ENCODE data around the gene ZC3H4. TPM values are rescaled to one million over a fixed set of nuclear protein-coding genes. Genes with fewer than 3 reads are reported as not detected.
"Not testable (repeated sequence)": the region's sequence is repeated elsewhere in the genome, so short reads cannot be mapped to it uniquely, and the experiment has no call there.

ZC3H4 gene
- total RNA-seq, 1 experiment from 2014 or later = 10.1 TPM

DNA sequence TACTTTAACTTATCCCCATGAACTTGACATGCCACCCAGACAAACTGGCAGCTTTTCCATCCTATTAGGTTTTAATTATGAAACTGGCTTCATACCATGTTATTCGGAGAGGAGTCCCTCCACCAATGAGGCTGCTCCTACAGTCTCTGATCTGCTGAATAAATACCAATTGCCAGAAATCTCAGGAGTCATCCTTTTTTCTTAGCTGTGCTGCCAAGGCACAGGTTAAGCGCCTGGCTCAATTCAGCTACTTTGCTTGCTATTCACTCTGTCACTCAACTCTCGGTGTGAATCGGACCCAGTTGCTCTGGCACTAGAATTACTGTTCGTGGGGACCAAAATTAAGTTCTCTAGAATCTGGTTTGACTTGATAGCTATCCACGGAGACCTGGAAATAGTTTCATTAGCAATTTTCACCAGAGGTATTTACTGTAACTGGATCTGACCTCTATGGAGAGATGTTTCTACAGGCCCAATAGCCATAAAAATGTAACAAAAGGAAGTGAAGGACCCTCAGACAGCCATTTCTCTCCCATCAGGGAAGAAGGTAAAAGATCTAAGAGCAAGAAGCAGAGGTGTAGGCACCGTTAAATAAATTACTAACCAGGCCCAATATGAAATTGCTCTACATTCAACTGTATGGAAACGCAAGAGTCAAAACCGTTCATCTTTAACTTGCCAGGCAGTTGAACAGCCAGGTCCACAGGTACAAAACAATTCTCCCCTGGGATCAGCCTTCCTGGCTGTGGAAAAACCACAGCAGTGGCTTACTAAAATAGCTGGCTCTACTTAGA is 5.4 kb downstream of the ZC3H4 start:
- DNase-seq (ENCODE audit: low spot score) = no peak

DNA sequence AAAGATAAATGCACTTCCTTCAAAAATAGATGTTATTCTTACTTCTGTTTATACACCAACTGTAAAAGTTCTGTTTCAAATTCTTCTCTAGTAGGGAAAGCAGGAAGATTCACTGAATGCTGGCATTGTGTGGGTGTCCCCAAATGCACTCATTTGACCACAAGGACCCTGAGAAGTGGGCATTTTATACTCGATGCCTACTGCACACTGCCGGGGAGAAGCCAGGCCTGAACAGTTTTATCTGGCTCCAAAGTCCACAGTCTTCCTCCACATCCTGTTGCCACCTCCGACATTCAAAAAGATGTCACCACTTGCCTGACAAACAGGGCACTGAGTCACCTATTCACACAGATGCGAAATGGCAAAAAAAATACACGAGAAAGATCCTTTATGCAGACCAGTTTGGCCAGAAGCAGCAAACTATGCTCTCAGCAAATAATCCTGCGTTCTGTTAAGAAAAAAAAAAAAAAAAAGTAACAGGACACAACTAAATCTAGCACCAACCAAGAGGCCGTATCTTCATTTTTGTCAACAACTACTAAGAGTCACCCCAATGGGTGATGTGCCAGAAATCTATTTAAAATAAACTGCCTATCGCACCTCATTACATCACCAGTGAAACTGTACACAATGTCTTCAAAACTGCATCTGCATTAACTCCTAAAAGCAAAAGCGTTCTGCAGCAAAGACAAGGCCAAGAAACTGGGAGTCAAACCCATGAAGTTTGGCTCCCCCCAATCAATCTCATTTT is 6.2 kb downstream of the ZC3H4 start:
- no peak for DNase-seq (ENCODE audit: low spot score)

DNA sequence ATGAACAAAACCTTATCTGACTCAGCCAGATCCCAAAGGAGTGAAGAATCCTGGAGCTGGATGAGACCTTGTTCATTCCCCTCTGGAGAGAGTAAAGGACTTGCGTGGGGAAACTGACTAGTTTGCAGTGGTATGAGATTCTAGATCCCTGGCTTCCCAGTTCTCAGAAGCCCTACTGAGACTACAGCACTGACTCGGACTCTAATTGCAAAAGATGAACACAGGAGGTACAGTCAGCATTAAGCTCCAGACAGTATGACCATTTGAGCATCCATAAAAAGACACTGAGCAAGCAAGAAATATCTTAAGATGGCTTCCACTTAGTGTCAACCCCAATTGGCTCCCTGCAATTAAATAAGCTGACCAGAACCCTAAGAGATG is 6.8 kb downstream of the ZC3H4 start:
- no peak for DNase-seq (ENCODE audit: low spot score)

DNA sequence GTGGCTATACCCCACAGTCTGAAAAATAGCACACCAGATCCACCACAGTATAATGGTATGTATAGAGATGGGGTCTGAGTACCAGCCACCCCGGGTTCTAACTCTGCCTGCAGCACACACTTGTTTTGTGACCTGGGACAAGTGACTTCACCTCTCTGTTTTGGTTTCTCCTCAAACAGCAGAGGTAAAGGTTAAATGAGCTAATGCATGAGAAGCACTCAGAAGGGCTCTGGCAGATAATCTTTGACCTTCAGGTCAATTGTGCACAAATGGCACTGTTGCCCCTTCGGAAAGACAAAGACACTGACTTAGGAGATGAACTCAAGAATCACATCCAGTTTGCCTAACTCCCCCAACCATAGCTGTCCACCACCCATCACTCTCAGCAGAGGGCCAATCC is 7.7 kb downstream of the ZC3H4 start:
- no peak for DNase-seq (ENCODE audit: low spot score)

DNA sequence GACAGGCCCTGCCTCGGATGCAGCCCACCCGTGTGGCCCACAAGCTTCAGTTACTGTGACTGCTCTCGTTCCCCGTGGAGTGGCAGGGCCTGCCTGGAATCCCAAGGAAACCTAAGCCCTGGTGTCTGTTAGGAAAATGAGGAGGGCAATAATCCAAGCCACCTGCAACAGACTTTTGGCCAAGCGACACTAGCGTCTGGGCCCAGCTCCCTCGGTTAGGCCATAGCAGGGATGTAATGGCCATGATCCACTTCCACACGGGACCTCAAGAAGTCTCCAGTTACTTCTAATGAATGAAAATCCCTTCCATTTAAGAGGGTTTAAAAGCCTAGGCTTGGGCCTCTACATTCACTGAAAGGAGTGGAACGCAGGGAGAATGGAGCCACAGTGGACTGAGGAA is 8.9 kb downstream of the ZC3H4 start:
- no peak for DNase-seq (ENCODE audit: low spot score)

DNA sequence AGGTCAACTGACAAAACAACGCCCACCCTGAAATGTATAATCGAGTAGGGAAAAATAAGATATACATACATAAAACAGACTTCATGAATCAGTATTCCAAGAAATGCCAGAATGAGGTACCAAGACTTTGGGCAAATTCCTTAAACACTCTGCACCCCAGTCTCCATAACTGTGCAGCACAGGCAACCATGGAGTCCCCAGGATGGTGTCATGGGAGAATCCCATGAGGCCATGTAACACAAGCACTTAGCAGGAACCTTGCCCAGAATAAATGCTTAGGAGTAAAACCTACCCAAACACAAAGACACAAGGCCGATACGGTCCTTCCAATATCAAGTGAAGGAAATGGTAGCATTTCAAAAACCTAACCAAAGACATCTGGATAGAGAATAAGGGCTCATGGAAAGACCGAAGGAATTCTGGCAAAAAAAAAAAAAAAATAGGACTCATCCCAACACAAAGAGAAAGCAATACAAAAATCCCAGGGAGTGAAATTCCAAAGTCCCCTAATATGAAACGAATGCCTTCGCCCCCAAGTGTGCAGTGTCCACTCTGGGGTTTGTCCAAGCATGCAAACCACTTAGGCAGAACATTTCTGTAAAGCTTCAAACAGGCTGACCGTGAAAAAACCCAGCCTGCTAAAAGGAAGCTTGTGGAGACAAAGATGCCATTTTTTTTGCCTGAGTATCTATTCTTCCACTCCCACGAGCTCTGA is 11.1 kb downstream of the ZC3H4 start:
- no peak for DNase-seq (ENCODE audit: low spot score)

DNA sequence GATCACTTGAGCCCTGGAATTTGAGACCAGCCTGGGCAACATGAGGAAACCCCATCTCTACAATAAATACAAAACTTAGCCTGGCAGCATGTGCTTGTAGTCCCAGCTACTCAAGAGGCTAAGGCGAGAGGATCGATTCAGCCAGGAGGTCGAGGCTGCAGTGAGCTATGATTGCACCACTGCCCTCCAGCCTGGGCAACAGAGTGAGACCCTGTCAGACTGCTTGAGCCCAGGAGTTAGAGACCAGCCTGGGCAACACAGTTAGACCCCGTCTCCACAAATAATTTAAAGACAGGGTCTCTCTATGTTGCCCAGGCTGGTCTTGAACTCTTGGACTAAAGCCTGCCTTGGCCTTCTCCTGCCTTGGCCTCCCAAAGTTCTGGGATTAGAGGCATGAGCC is 12.5 kb downstream of the ZC3H4 start:
- DNase-seq (ENCODE audit: low spot score) = not testable (repeated sequence)

DNA sequence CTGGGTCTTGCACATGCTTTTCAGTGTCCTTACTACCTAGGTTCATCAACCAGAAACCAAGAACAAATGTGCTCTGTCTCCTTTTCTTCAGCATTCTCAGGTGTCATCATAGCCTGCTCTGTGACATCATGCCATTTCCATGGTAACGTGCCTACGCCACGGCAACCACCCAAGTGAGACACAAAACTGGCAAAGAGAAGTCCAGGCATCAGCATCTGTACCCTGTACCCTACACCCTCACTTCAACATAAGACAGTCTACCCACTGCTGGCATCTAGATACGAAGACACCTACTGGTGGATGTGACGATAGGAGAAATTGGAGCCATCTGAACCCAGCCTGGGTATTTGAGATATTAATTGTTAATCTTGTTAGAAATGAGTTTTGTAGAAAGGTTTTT is 13.3 kb downstream of the ZC3H4 start:
- DNase-seq (ENCODE audit: low spot score) = no peak

DNA sequence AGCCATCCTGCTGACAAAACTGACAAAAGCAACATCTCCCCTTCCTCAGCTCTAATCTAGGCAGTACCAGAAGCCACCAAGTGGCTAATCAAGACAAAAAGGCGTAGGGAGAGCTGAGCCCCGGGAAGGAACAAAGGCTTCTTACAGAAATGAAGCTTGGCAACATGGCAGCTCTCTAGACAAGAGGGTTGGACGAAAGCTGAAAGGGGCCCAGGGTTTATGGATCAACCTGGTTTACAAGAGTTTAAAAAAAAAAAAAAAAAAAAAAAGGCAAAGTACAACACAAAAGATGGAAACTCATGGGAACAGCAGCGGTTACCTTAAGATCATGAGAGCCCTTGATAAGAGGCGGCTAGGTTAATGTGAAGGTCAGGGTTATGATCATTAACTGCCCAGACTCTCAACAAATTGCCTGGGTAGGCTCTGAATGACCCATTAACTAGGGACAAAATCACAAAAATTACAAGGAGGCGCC is 14.0 kb downstream of the ZC3H4 start:
- DNase-seq (ENCODE audit: low spot score) = no peak

DNA sequence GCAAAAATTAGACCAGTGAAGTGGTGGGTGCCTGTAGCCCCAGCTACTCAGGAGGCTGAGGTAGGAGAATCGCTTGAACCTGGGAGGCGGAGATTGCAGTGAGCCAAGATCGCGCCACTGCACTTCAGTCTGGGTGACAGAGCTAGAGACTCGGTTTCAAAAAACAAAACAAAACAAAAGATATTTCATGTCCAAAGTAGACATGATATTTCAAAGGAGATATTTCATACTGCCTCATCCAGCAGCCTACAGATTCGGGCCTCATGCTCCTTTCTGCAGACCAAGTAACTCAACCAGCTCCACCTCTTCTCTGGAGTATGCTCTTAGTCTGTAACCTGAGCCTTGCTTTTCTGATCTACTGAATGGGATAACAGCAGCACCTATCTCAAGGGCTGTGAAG is 15.0 kb downstream of the ZC3H4 start:
- DNase-seq (ENCODE audit: low spot score) = no peak

DNA sequence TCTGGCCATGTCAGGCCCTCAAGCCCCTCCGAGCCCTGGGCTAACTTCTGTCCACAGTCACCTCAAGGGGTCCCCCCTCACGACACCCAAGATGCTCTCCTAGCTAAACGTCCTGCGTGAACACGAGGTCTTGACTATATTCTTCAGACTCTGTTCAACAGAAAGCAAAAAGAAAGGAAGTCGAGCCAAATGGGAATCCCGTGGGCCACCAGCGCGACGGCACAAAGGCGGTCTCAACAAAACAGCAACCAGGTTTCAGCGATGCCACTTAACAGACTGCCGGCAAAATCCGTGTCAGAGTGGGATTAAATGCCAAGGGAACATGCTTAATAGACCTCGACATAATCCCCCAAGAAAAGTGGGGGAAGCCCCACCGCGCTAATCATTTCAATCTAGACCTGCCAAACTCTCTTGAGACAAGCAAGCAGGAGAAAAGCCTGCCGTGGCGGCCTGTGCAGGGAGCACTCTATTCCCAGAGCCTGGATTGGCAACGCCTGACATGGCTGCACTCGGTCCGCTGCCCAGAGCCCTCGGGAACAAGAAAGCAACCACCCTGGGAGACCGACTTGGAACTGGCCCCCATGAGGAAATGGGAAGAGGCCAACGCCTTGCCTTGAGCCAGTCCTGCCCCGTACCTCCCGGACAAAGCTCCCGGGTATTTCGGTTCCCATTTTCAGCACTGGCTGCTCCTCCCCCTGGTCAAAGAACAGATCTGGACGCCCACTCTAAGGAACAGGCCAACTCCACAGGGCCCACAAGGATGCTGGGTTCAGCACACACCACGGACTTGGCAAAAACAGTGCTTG is 16.0 kb downstream of the ZC3H4 start:
- DNase-seq (ENCODE audit: low spot score) = no peak

DNA sequence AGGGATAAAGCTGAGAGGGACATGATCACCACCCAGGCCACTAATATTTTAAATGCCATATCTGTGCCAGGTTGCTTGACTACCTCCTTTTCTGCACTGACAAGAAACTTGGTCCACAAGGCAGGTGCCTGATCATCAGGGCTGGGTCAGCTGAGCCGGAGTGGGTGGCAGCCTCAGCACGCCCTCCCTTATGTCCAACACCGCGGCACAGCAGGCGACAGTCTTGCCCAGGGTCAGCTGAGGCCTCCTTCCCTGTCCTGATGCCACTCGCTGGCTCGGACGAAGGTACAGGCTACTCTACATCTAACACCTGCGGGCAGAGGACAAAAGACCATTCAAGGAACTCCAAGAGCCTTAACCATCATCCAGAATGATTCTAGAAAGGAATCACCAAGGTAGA is 16.9 kb downstream of the ZC3H4 start:
- DNase-seq (ENCODE audit: low spot score) = no peak

DNA sequence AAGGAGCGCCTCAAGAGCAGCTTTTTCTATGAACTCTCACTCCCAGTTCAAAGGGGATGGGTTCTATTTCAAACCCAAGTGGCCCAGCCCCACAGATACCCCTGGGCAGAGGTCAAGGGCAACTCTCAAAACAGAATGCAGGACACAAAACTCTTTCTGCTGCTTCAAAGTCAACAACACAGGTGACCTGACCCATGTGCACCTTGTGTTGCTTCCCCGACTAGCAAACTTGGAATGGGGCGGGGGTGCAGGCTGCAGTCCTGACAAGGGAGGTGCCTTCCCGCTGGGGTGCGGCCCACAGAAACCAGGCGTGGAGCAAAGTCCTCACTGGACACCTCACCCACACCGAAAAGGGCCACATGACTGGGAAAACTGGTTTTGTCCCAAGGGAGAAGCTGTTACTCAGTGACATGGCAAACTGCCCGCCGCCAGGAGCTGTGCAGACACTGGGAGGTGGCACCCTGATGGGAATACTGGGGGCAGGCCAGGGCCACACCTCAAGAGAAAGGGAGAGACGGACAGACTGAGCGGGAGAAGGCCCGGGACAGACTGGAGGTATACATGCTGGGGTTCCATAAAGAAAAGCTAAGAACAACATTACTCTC is 17.4 kb downstream of the ZC3H4 start:
- DNase-seq (ENCODE audit: low spot score) = peak; percentile 73

DNA sequence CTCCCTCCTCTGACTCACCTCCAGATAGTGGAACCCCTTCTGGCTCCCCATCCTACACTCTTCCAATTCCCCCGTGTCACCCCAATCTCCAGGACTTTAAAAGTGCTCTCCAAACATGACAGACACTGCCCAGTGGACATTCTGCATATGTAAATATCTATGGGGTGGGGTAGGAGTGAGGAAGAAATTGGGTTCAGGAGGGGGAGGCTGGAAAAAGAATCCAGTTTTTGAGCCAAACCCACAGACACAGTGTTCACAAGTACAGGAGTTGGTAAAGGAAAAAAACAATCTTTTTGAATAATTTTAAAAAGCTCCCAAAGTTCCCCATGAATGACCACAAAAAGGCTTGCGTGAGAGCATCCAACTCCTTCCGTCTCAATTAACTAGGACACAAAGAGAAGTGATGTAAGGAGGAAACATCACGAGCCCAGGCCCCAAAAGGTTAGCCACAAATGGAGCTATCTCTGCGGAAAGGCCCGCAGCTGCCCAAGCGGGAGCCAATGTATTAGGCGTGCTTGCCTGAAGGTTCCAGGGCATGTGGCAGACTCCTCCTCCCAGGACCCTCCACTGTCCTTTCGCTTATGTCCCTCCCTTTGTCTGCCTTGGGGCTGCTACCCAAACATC is 18.0 kb downstream of the ZC3H4 start:
- DNase-seq (ENCODE audit: low spot score) = no peak

DNA sequence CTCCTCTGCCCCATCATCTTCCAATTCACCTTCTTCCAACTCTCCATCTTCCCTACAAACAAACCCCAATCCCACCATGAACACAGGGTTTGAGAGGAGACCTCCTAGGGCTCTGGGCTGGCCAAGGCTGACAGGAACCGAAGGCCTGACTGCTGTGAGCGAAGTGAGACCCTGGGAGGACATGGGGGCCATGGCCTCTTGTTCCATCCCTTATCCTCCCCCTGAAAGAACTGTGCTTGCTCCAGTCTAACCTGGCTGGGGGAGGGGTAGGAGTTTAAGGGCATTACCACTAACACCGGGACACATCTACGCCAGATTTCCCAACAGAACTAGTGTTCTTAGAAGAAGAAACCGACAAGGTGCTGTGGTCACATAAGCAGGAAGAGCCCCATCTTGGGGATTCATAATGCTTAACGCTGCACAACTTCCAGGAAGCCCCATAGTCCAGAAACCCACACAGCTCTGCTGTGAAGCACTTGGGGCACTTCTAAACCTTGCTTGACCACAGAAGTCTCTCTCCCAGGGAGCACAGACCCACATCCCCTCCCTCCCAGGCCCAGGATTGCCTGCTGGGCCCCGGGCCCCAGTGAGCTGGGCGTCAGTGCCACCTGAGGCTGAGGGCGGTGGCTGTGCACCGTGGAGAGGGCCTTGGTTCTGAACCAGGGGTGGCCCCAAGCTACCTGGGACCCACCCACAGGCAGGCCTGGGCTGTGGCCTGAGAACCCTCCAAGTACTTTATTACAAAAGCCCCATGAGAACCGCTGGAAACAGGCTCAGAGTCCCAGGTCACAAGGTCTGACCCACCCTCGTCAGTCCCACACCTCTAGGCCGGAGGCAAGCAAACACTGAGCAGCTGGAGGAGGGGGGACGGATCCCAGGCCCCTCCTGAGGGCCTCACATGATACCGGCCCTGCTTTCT is 18.8 kb downstream of the ZC3H4 start:
- no peak for DNase-seq (ENCODE audit: low spot score)

DNA sequence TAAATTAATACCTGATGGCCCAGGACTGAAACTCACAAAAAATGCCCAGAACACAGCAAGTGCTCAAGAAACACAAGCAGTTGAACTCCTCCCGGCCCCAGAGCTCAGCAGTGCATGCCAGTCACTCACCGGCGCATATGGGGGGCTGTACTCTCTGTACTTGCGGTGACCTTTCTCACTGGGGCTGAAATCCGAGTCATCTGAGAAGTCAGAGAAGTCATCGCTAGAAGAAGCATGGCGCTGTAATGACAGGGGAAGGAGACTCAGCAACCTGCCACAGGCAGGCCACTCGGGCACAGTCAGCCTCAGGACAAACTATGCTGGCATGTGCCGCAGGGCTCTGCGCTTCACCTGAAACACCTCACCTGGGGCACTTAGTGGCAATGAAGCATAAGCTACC is 19.7 kb downstream of the ZC3H4 start:
- DNase-seq (ENCODE audit: low spot score) = no peak

DNA sequence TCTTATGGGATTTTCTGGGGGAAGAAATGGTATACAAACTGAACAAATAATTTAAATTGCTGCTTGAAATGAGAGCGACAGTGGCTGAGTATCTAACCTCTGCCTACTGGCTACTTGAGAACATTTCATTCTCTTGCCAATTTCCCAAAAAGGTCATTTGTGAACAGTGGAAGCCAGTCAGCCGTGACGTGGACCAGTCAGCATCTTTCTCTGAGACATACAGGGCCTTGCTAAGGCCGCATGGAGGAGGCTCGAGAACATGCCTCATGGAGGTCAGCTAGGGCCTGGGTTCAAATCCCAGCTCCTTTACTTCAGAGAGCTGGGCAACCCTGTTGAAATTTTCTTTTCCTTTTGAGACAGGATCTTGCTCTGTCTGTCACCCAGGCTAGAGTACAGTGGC is 20.3 kb downstream of the ZC3H4 start:
- no peak for DNase-seq (ENCODE audit: low spot score)

DNA sequence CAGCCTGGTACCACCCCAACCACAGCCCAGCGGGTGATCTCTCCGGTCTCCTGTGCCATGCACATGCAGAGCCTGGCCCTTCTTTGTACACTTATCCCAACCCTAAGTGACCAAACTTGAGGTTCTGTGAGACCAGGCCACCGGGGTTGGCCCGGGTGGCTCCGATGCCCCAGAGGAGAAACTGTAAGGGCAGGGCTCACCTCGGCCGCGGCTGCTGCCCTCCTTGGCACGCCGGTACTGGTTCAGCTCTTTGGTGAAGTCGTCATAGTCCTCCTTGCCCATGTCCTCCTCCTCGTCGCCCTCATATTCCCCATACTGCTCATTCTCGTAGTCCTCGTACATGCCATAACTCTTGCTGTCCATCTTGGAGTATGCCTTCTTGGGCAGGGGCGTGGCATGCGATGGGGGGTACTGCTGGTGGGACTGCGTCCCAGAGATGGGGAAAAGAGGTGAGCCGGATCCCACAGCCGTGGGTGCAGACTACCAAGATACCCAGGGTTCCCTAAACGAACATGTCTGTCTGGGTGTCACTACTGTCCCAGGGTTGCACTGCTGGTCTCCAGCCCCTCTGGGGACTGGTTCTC is 23.7 kb downstream of the ZC3H4 start:
- DNase-seq (ENCODE audit: low spot score) = no peak

DNA sequence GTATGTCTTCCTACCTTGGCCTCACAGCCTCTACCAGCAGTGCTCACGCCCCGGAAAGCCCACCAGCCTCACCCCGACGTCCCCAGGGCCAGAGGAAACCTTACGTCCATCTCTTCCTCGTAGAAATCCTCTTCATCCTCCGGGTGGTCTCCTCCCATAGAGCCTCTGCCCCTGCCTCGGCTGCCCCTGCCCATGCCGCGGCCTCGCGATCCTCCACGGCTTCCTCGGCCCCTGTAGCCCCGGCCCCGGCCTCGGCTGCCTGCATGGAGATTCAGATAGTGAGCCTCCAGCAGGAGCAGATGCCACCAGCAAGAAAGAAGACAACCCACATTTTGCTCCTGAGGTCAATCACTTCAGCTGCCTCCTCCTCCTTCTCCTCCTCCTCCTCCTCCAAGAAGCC is 27.3 kb downstream of the ZC3H4 start:
- DNase-seq (ENCODE audit: low spot score) = no peak
